ENCODE results near the gene GOLGA6C. TPM values are rescaled to one million over a fixed set of nuclear protein-coding genes. Genes with fewer than 3 reads are reported as not detected.

Gene GOLGA6C
- total and polyA plus RNA-seq, 2 donors (not counting 3 experiments of a cell fraction or from before 2014, with no cell fraction given), result not detected

DNA sequence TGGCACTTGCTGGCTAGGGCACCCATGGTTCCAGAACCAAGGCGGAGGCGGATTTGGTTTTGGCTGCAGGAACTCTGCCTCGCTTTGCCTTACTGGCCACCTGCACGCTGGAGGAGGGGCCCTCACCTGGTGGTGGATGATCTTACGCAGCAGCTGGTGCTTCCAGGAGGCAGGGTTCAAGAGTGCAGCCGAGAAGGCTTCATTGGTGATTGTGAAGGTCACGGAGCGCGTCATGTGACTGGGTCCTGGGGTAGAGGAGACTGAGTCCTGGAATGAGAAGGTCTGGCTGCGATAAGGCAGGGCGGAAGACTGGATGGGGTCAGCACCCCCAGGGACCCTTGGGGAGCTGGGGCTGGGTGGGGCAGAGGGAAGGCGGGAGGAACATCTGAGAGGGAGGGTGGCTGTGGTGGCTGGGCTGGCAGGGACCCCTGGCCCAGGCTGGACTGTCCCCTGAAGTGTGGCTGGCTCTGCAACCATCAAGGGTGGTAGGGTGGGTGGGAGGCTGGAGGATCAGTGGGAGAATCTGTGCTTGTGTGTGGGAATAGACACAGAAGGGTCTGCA, 25.8 kb upstream of the GOLGA6C start:
- no peak overlapping the region for H3K4me3 ChIP-seq (replicated peaks in 1 of 3; ENCODE audit: insufficient read depth in 1 of 3, low read depth in 1 of 3, low read length in 3 of 3)
- ChIA-PET POLR2A (no interaction called here), CTCF (no interaction called here)
- H3K36me3 ChIP-seq (ENCODE audit: control insufficient read depth in 2 of 2, extremely low read depth in 1 of 2, insufficient read depth in 2 of 2, low read length in 2 of 2), result no peaks in the 10 kb centered on the region
- no TSS peak for BruUV-seq (replicated peaks)
- no peak for TF ChIP-seq MYC (IDR thresholded peaks at IDR 0.05; ENCODE audit: low read depth, low read length)
- TF ChIP-seq POLR2A (IDR thresholded peaks at IDR 0.05; ENCODE audit: low read depth, low read length), result no peak
- no peak for TF ChIP-seq GATA2 (IDR thresholded peaks at IDR 0.05; ENCODE audit: insufficient read depth, insufficient read length, low read depth, low read length)
- TF ChIP-seq, protein P1, sequence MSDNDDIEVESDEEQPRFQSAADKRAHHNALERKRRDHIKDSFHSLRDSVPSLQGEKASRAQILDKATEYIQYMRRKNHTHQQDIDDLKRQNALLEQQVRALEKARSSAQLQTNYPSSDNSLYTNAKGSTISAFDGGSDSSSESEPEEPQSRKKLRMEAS (IDR thresholded peaks at IDR 0.05; ENCODE audit: insufficient read depth, insufficient read length), result no peak
- TF ChIP-seq, protein P2, sequence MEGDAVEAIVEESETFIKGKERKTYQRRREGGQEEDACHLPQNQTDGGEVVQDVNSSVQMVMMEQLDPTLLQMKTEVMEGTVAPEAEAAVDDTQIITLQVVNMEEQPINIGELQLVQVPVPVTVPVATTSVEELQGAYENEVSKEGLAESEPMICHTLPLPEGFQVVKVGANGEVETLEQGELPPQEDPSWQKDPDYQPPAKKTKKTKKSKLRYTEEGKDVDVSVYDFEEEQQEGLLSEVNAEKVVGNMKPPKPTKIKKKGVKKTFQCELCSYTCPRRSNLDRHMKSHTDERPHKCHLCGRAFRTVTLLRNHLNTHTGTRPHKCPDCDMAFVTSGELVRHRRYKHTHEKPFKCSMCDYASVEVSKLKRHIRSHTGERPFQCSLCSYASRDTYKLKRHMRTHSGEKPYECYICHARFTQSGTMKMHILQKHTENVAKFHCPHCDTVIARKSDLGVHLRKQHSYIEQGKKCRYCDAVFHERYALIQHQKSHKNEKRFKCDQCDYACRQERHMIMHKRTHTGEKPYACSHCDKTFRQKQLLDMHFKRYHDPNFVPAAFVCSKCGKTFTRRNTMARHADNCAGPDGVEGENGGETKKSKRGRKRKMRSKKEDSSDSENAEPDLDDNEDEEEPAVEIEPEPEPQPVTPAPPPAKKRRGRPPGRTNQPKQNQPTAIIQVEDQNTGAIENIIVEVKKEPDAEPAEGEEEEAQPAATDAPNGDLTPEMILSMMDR (IDR thresholded peaks at IDR 0.05; ENCODE audit: extremely low read depth in 1 of 2, insufficient read depth in 1 of 2, low read depth in 1 of 2, low read length in 2 of 2), result no peak
- TF ChIP-seq POLR2AphosphoS5 (IDR thresholded peaks at IDR 0.05; ENCODE audit: insufficient read depth, low read depth, low read length), result no peak
- TF ChIP-seq JUN (IDR thresholded peaks at IDR 0.05; ENCODE audit: borderline replicate concordance, insufficient read depth, insufficient read length, low read depth), result no peak
- TF ChIP-seq FOS (IDR thresholded peaks at IDR 0.05; ENCODE audit: borderline replicate concordance, insufficient read depth, low read length), result no peak
- H3K9me3 ChIP-seq (replicated peaks; ENCODE audit: control insufficient read depth, insufficient read depth, low read length), result no peaks in the 10 kb centered on the region
- H4K20me1 ChIP-seq (replicated peaks; ENCODE audit: control insufficient read depth, extremely low read depth, insufficient read depth, low read length), result no peaks in the 10 kb centered on the region
- DNase-seq (ENCODE audit: low read depth, low spot score) (no peak), FAIRE-seq (no peak)
- H2AFZ ChIP-seq (ENCODE audit: low read depth, low read length), result no peak overlapping the region
- H3K9ac ChIP-seq (replicated peaks; ENCODE audit: extremely low read depth, insufficient read depth, low read length), result no peak overlapping the region
- dilution Hi-C loops (cut with MboI; ENCODE audit: extremely low pct_ligation_motif_present, low sequenced_read_pairs), result no loop called here
- H3K4me2 ChIP-seq (ENCODE audit: insufficient read depth, low read length), result no peak overlapping the region
- no peak overlapping the region for H3K27ac ChIP-seq (ENCODE audit: insufficient read depth, low read depth, low read length)
- H3K4me1 ChIP-seq (ENCODE audit: control insufficient read depth, extremely low read depth, insufficient read depth, low read length), result no peaks in the 10 kb centered on the region
- H3K79me2 ChIP-seq (ENCODE audit: control insufficient read depth, insufficient read depth, low read length), result no peaks in the 10 kb centered on the region
- intact Hi-C loops (cut with micrococcal nuclease), result no loop called here
- H3K27me3 ChIP-seq (ENCODE audit: control insufficient read depth in 2 of 2, insufficient read depth in 2 of 2, low read length in 2 of 2), result no peaks in the 10 kb centered on the region
- no peaks in the 10 kb centered on the region for H3K9me1 ChIP-seq (replicated peaks; ENCODE audit: control insufficient read depth, extremely low read depth, insufficient read depth, low read length)
